ENCODE measurements around the gene COL26A1. TPM values are rescaled to one million over a fixed set of nuclear protein-coding genes. Genes with fewer than 3 reads are reported as not detected.

Gene COL26A1
- total RNA-seq, 1 experiment from 2014 or later: 0.20 TPM

DNA sequence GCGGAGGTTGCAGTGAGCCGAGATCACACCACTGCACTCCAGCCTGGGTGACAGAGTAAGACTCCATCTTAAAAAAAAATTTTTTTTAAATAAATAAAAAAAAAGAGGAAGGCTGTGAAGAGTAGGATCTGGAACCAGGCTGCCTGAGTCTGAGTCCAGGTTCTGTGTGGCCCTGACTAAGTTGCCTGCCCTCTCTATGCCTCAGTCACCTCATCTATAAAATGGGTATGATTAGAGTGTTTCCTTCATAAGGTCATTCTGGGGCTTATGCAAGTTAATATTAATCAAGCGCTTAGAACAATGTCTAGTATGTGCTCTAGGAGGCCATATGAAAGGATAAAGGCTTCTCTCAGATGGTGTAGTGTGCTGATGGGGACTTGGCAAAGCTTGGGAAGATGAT, 12.3 kb downstream of the COL26A1 start:
- intact Hi-C loops (cut with micrococcal nuclease; ENCODE audit: unreplicated experiment): no loop called here
- BruUV-seq (replicated peaks): no TSS peak
- H3K4me1 ChIP-seq (replicated peaks; ENCODE audit: insufficient read depth): no peaks in the 10 kb centered on the region

DNA sequence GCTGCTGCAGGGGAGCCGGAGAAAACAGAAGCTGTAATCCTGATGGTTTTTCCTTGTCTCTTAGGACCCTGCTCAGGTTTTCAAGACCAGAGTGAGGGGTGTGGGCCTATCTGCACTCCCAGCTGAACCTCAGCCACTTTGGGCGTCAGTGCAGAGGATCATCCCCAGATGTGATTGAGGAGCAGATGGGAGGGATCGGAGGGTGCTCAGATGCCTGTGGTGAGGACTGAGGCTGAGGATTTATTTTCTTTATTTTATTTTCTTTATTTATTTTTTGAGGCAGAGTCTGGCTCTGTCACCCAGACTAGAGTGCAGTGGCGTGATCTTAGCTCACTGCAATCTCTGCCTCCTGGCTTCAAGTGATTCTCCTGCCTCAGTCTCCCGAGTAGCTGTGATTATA, 13.9 kb downstream of the COL26A1 start:
- no peak overlapping the region for H3K4me3 ChIP-seq
- H3K9me3 ChIP-seq (ENCODE audit: insufficient read depth, low read depth): no peaks in the 10 kb centered on the region
- ChIA-PET CTCF (no interaction called here), POLR2A (ENCODE audit: unreplicated experiment) (no interaction called here)
- no peak overlapping the region for H2AFZ ChIP-seq
- no peaks in the 10 kb centered on the region for H3K9me2 ChIP-seq (ENCODE audit: insufficient read depth)
- H3K27me3 ChIP-seq (ENCODE audit: insufficient read depth, low read depth): peaks cover 22% of the 10 kb centered on the region
- no peaks in the 10 kb centered on the region for H3K36me3 ChIP-seq (ENCODE audit: low read depth)
- no peak overlapping the region for H3K27ac ChIP-seq
- no peaks in the 10 kb centered on the region for H3K79me2 ChIP-seq (ENCODE audit: low read depth)
- intact Hi-C loops (cut with micrococcal nuclease; ENCODE audit: unreplicated experiment): no loop called here
- H3K4me1 ChIP-seq (replicated peaks; ENCODE audit: insufficient read depth): no peaks in the 10 kb centered on the region
- H3K4me2 ChIP-seq: no peak overlapping the region
- no peaks in the 10 kb centered on the region for H3F3A ChIP-seq (ENCODE audit: insufficient read depth, low read depth)
- no peaks in the 10 kb centered on the region for H4K20me1 ChIP-seq (ENCODE audit: insufficient read depth)
- TF ChIP-seq, protein P1, sequence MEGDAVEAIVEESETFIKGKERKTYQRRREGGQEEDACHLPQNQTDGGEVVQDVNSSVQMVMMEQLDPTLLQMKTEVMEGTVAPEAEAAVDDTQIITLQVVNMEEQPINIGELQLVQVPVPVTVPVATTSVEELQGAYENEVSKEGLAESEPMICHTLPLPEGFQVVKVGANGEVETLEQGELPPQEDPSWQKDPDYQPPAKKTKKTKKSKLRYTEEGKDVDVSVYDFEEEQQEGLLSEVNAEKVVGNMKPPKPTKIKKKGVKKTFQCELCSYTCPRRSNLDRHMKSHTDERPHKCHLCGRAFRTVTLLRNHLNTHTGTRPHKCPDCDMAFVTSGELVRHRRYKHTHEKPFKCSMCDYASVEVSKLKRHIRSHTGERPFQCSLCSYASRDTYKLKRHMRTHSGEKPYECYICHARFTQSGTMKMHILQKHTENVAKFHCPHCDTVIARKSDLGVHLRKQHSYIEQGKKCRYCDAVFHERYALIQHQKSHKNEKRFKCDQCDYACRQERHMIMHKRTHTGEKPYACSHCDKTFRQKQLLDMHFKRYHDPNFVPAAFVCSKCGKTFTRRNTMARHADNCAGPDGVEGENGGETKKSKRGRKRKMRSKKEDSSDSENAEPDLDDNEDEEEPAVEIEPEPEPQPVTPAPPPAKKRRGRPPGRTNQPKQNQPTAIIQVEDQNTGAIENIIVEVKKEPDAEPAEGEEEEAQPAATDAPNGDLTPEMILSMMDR (conservative IDR thresholded peaks at IDR 0.05): no peak
- TF ChIP-seq EZH2 (IDR thresholded peaks at IDR 0.05; ENCODE audit: low read depth): no peak
- BruUV-seq (replicated peaks): no TSS peak
- no peak for DNase-seq

More for the DNA sequence above, 12.3 kb downstream of the COL26A1 start:
- Histone ChIP-seq H3K36me3 (ENCODE audit: low read depth) (no peaks in the 10 kb centered on the region), H4K20me1 (ENCODE audit: insufficient read depth) (no peaks in the 10 kb centered on the region), H3K9me3 (ENCODE audit: insufficient read depth, low read depth) (no peaks in the 10 kb centered on the region), H3F3A (ENCODE audit: insufficient read depth, low read depth) (no peaks in the 10 kb centered on the region), H3K27me3 (ENCODE audit: insufficient read depth, low read depth) (peaks cover 24% of the 10 kb centered on the region), H3K79me2 (ENCODE audit: low read depth) (no peaks in the 10 kb centered on the region), H2AFZ (no peak overlapping the region), H3K9me2 (ENCODE audit: insufficient read depth) (no peaks in the 10 kb centered on the region), H3K4me2 (no peak overlapping the region), H3K27ac (no peak overlapping the region), H3K4me3 (no peak overlapping the region)
- CTCF ChIA-PET: no interaction called here
- no peak for DNase-seq
- POLR2A ChIA-PET (ENCODE audit: unreplicated experiment): no interaction called here
- TF ChIP-seq EZH2 (IDR thresholded peaks at IDR 0.05; ENCODE audit: low read depth): no peak
- TF ChIP-seq, protein P1 (conservative IDR thresholded peaks at IDR 0.05): no peak

DNA sequence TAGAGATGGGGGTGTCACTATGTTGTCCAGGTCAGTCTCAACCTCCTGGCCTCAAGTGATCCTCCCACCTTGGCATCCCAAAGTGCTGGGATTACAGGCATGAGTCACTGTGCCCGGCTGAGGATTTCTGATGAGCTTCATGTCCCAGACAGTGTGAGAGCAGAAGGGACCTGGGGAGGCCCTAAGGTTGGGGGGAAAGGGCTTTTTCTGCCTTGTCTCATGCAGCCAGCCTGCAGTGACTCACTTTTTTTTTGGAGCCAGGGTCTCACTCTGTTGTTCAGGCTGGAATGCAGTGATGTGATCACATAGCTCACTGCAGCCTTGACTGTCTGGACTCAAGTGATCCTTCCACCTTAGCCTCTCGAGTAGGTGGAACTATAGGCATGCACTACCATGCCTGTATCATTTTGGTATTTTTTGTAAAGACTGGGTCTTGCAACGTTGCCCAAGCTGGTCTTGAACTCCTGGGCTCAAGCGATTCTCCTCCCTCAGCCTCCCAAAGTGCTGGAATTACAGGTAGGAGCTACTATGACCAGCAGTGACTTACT, 14.6 kb downstream of the COL26A1 start:
- no TSS peak for BruUV-seq (replicated peaks)
- H3K9me2 ChIP-seq (ENCODE audit: insufficient read depth): no peaks in the 10 kb centered on the region
- no peak overlapping the region for H3K4me2 ChIP-seq
- no peaks in the 10 kb centered on the region for H3K36me3 ChIP-seq (ENCODE audit: low read depth)
- H3K9me3 ChIP-seq (ENCODE audit: insufficient read depth, low read depth): no peaks in the 10 kb centered on the region
- ChIA-PET POLR2A (ENCODE audit: unreplicated experiment) (interaction anchor here (0.6 kb wide), 1 partner anchor 628 kb away, joined by 3 read pairs; no protein-coding TSS in a partner anchor), CTCF (no interaction called here)
- no peaks in the 10 kb centered on the region for H3F3A ChIP-seq (ENCODE audit: insufficient read depth, low read depth)
- no peak overlapping the region for H3K27ac ChIP-seq
- no peaks in the 10 kb centered on the region for H3K79me2 ChIP-seq (ENCODE audit: low read depth)
- TF ChIP-seq, protein P1 (conservative IDR thresholded peaks at IDR 0.05): no peak
- TF ChIP-seq EZH2 (IDR thresholded peaks at IDR 0.05; ENCODE audit: low read depth): no peak
- no peaks in the 10 kb centered on the region for H4K20me1 ChIP-seq (ENCODE audit: insufficient read depth)
- intact Hi-C loops (cut with micrococcal nuclease; ENCODE audit: unreplicated experiment): no loop called here
- no peaks in the 10 kb centered on the region for H3K4me1 ChIP-seq (replicated peaks; ENCODE audit: insufficient read depth)
- no peak overlapping the region for H3K4me3 ChIP-seq
- H2AFZ ChIP-seq: no peak overlapping the region
- peaks cover 22% of the 10 kb centered on the region for H3K27me3 ChIP-seq (ENCODE audit: insufficient read depth, low read depth)
- DNase-seq: no peak

All from PC-9 (cell line).